OCI-LY1 (cell line): Measurements from ENCODE around the gene ZBTB22.

Experiments
- CTCF ChIP-seq: fragments of 200-600 bp; sonication (generic), shearing (Covaris generic); IDR thresholded peaks from 2 replicates; pipeline ENCODE4 v1.5.1; 2017; ENCODE audit warnings: mild to moderate bottlenecking, antibody characterized with exemption, low read length, moderate library complexity, mixed read lengths
- EZH2 ChIP-seq: fragments of 200-600 bp; sonication (generic), shearing (Covaris generic); IDR thresholded peaks from 2 replicates; pipeline ENCODE4 v1.8.0; 2017; ENCODE audit warnings: borderline replicate concordance, mixed run types, mild to moderate bottlenecking, antibody characterized with exemption, low read length, moderate library complexity, mixed read lengths

GRCh38 chr6:33279971-33280511 lies 37.5 kb downstream of the ZBTB22 start:
- TF ChIP-seq CTCF, result peak; percentile 49
- no peak for TF ChIP-seq EZH2
